Measurements from ENCODE around the gene PLEKHM1.
"Not testable (repeated sequence)": the region's sequence is repeated elsewhere in the genome, so short reads cannot be mapped to it uniquely, and the experiment has no call there.

- not testable (repeated sequence) for TF ChIP-seq EZH2 (IDR thresholded peaks at IDR 0.05; ENCODE audit: borderline replicate concordance); CTCF (IDR thresholded peaks at IDR 0.05; ENCODE audit: poor library complexity)
Measured at GRCh38 chr17:45490198-45490597, 323 bp downstream of the PLEKHM1 start.
